ENCODE measurements around the gene PARM1. TPM values are rescaled to one million over a fixed set of nuclear protein-coding genes. Genes with fewer than 3 reads are reported as not detected.

Gene PARM1
- total RNA-seq, 2 donors from 2014 or later: 105 to 133 TPM

GRCh38 chr4:74934016-74934831 lies 1.3 kb downstream of the PARM1 start:
- no peaks in the 10 kb centered on the region for H3K4me1 ChIP-seq (replicated peaks)
- H3K36me3 ChIP-seq: no peaks in the 10 kb centered on the region
- peak; percentile 62 for DNase-seq (ENCODE audit: low spot score)
- WGBS: under 1% methylated on average over 45 of the region's 45 CpGs
- intact Hi-C loops (cut with DNase I): loop anchor here (1.0 to 10.0 kb wide), 5 partner anchors 71 to 580 kb away; partner anchors contain the start of genes RCHY1 and THAP6
- H3K4me3 ChIP-seq: peak overlapping the region; percentile 86 to 91
- no peaks in the 10 kb centered on the region for H3K27me3 ChIP-seq (replicated peaks; ENCODE audit: insufficient read depth)
- peak overlapping the region; percentile 94 for H3K27ac ChIP-seq
- TF ChIP-seq POLR2AphosphoS5 (IDR thresholded peaks at IDR 0.05) (peak; percentile 51), POLR2A (IDR thresholded peaks at IDR 0.05) (no peak)
- H3K9me3 ChIP-seq: no peaks in the 10 kb centered on the region

- Histone ChIP-seq H3K27me3 (replicated peaks; ENCODE audit: insufficient read depth) (no peaks in the 10 kb centered on the region), H3K9me3 (no peaks in the 10 kb centered on the region), H3K4me3 (peak overlapping the region; percentile 86 to 91), H3K4me1 (replicated peaks) (no peaks in the 10 kb centered on the region), H3K27ac (peak overlapping the region; percentile 94), H3K36me3 (no peaks in the 10 kb centered on the region)
- WGBS: 10% methylated on average over 10 of the region's 10 CpGs
- no peak for DNase-seq (ENCODE audit: low spot score)
- no peak for TF ChIP-seq POLR2A (IDR thresholded peaks at IDR 0.05)
- no peak for TF ChIP-seq POLR2AphosphoS5 (IDR thresholded peaks at IDR 0.05)
- no peak for TF ChIP-seq CTCF (IDR thresholded peaks at IDR 0.05)
- intact Hi-C loops (cut with DNase I): loop anchor here (1.0 to 10.0 kb wide), 5 partner anchors 70 to 579 kb away; partner anchors contain the start of genes RCHY1 and THAP6
Observed at GRCh38 chr4:74934888-74935287, 2.0 kb downstream of the PARM1 start.

GRCh38 chr4:74941123-74941522 lies 8.2 kb downstream of the PARM1 start:
- intact Hi-C loops (cut with DNase I): no loop called here
- Histone ChIP-seq H3K4me1 (replicated peaks) (peaks cover 5% of the 10 kb centered on the region), H3K9me3 (no peaks in the 10 kb centered on the region), H3K27ac (no peak overlapping the region), H3K27me3 (replicated peaks; ENCODE audit: insufficient read depth) (no peaks in the 10 kb centered on the region), H3K36me3 (no peaks in the 10 kb centered on the region), H3K4me3 (no peak overlapping the region)
- WGBS: 86% methylated on average over 3 of the region's 3 CpGs
- no peak for DNase-seq (ENCODE audit: low spot score)
- TF ChIP-seq POLR2AphosphoS5 (IDR thresholded peaks at IDR 0.05) (no peak), POLR2A (IDR thresholded peaks at IDR 0.05) (no peak), CTCF (IDR thresholded peaks at IDR 0.05) (no peak)

- H3K27me3 ChIP-seq (replicated peaks; ENCODE audit: insufficient read depth): no peaks in the 10 kb centered on the region
- no peaks in the 10 kb centered on the region for H3K9me3 ChIP-seq
- WGBS: 97% methylated on average over 3 of the region's 3 CpGs
- H3K4me3 ChIP-seq: no peak overlapping the region
- no peaks in the 10 kb centered on the region for H3K36me3 ChIP-seq
- no peak for TF ChIP-seq CTCF (IDR thresholded peaks at IDR 0.05)
- TF ChIP-seq POLR2A (IDR thresholded peaks at IDR 0.05): no peak
- no peak for TF ChIP-seq POLR2AphosphoS5 (IDR thresholded peaks at IDR 0.05)
- no peak for DNase-seq (ENCODE audit: low spot score)
- H3K4me1 ChIP-seq (replicated peaks): peaks cover 5% of the 10 kb centered on the region
- intact Hi-C loops (cut with DNase I): no loop called here
- peak overlapping the region in 1 of 2 donors; percentile 82 for H3K27ac ChIP-seq
Observed at GRCh38 chr4:74942251-74942917, 9.5 kb downstream of the PARM1 start.

GRCh38 chr4:74942918-74943253 lies 10.0 kb downstream of the PARM1 start:
- no peak for DNase-seq (ENCODE audit: low spot score)
- H3K27ac ChIP-seq: peak overlapping the region; percentile 10 to 82
- no peaks in the 10 kb centered on the region for H3K27me3 ChIP-seq (replicated peaks; ENCODE audit: insufficient read depth)
- no peaks in the 10 kb centered on the region for H3K36me3 ChIP-seq
- intact Hi-C loops (cut with DNase I): no loop called here
- H3K4me1 ChIP-seq (replicated peaks): peaks cover 5% of the 10 kb centered on the region
- H3K4me3 ChIP-seq: no peak overlapping the region
- WGBS: 95% methylated on average over 3 of the region's 3 CpGs
- no peaks in the 10 kb centered on the region for H3K9me3 ChIP-seq
- no peak for TF ChIP-seq POLR2AphosphoS5 (IDR thresholded peaks at IDR 0.05)
- no peak for TF ChIP-seq POLR2A (IDR thresholded peaks at IDR 0.05)
- no peak for TF ChIP-seq CTCF (IDR thresholded peaks at IDR 0.05)
